HepG2 (cell line): Measurements from ENCODE around the gene TAMALIN. TPM values are rescaled to one million over a fixed set of nuclear protein-coding genes. Genes with fewer than 3 reads are reported as not detected.

ENCODE experiments used
- CHCHD3 ChIP-seq: sonication (generic); formaldehyde crosslinking; IDR thresholded peaks from 2 replicates; pipeline ENCODE4 v1.8.0; 2022; ENCODE audit warnings: mild to moderate bottlenecking, missing genetic modification reagents, moderate library complexity
- EZH2 ChIP-seq: conservative IDR thresholded peaks from 2 replicates; pipeline ENCODE4 v1.6.1; 2012; ENCODE audit warnings: mild to moderate bottlenecking, low read depth, low read length, moderate library complexity
- GATAD1 ChIP-seq: IDR thresholded peaks from 2 replicates; pipeline ENCODE4 v1.6.1; 2016; ENCODE audit warnings: missing genetic modification reagents, missing compliant biosample characterization
- NFIB ChIP-seq: sonication (generic); formaldehyde crosslinking; IDR thresholded peaks from 2 replicates; pipeline ENCODE4 v1.9.0; 2021; ENCODE audit warnings: missing genetic modification reagents, mild to moderate bottlenecking, borderline replicate concordance
- SP1 ChIP-seq, 2 experiments: fragments of 450-650 bp in 1 of 2; sonication (generic) in 1 of 2; formaldehyde crosslinking in 1 of 2; IDR thresholded peaks; 2 replicates each; pipeline versions ENCODE4 v1.4.0 to v1.6.1; 2016 to 2020; ENCODE audit warnings: missing genetic modification reagents in 1 of 2
- ZNF317 ChIP-seq: sonication (generic); formaldehyde crosslinking; IDR thresholded peaks from 2 replicates; pipeline ENCODE4 v1.5.0; 2020; ENCODE audit warnings: mild to moderate bottlenecking, missing genetic modification reagents
- ZNF652 ChIP-seq: IDR thresholded peaks from 2 replicates; pipeline ENCODE4 v1.6.1; 2016; ENCODE audit warnings: low read depth, borderline replicate concordance
- ZNF674 ChIP-seq: sonication (generic); formaldehyde crosslinking; IDR thresholded peaks from 2 replicates; pipeline ENCODE4 v1.5.0; 2020; ENCODE audit warnings: low read depth, mild to moderate bottlenecking, missing genetic modification reagents
- polyA plus RNA-seq, 8 experiments: library from polyadenylated mRNA; depleted of rRNA in 3 of 8; stranded (reverse) in 7 of 8; unstranded in 1 of 8; fragments of >200 nt; fragmentation: Illumina TruSeq in 4 of 8; extraction: Trizol in 4 of 8; gene quantifications; 2 replicates each; pipeline versions ENCODE4 v1.2.1 to v1.2.3, GENCODE V29; 2011 to 2016; ENCODE audit warnings: low read depth in 4 of 8, missing spikeins in 1 of 8, mixed read lengths in 1 of 8; ENCODE audit not compliant: insufficient read depth in 1 of 8
- total RNA-seq, 5 experiments: library from RNA; depleted of rRNA; stranded (reverse); fragments of >200 nt; fragmentation: Illumina TruSeq; extraction: Trizol; gene quantifications; 2 replicates each; pipeline ENCODE4 v1.2.3, GENCODE V29; 2016; ENCODE audit warnings: low read depth in 1 of 5
- TF ChIP-seq, protein P1 (sequence below): sonication (generic); formaldehyde crosslinking; IDR thresholded peaks from 2 replicates; pipeline ENCODE4 v1.5.1; 2020; ENCODE audit warnings: mild to moderate bottlenecking, missing genetic modification reagents, moderate library complexity
- TF ChIP-seq, protein P2 (sequence below): sonication (generic); formaldehyde crosslinking; IDR thresholded peaks from 2 replicates; pipeline ENCODE4 v1.4.0; 2020; ENCODE audit warnings: missing genetic modification reagents
- TF ChIP-seq, protein P3 (sequence below), 2 experiments: sonication (generic) in 1 of 2; formaldehyde crosslinking in 1 of 2; IDR thresholded peaks; 2 replicates each; pipeline versions ENCODE4 v1.4.0 to v1.6.1; 2016 to 2020; ENCODE audit warnings: borderline replicate concordance in 1 of 2, low read depth in 1 of 2, mild to moderate bottlenecking in 1 of 2, missing genetic modification reagents in 1 of 2
- TF ChIP-seq, protein P4 (sequence below): sonication (generic); formaldehyde crosslinking; IDR thresholded peaks from 2 replicates; pipeline ENCODE4 v1.5.0; 2020; ENCODE audit warnings: mild to moderate bottlenecking, missing genetic modification reagents, moderate library complexity

The TAMALIN gene
- total and polyA plus RNA-seq, 2 of the 13 experiments (the other 11 are each of a cell fraction or from before 2014, with no cell fraction given): 2.9 to 10.9 TPM

DNA sequence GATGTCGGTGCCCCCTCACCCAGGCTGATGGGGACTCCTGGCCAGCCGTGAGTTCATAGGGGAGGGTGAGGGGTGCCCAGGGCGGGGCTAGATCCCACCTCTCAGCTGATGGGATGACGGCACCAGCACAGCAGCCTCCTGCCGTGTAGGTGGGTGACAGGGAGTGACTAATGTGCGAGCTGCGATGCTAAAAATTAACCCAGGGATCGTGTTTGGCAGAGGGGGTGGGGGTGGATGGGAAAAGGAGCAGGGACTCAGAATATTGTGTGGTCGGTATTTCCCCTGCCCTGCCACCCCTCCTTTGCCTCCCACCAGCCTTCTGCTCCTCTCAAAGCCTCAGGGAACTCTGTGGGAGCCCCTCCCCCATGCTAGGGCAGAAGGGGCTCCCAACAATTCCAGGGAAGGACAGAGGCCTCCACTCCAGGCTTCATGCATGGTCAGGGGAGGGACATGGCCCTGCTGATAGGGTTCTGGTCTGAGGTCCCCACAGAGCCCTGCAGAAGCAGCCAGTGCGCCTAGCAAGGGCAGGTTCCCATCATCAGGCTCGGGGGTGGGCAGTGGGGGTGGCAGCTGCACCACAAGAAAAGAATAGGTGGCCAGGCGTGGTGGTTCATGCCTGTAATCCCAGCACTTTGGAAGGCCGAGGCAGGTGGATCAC, 12.5 kb downstream of the TAMALIN start (continued):
- no peak for TF ChIP-seq SP1 (IDR thresholded peaks at IDR 0.05)
- TF ChIP-seq SP1 (CRISPR knock-in tag; IDR thresholded peaks at IDR 0.05): no peak
- TF ChIP-seq, protein P1, sequence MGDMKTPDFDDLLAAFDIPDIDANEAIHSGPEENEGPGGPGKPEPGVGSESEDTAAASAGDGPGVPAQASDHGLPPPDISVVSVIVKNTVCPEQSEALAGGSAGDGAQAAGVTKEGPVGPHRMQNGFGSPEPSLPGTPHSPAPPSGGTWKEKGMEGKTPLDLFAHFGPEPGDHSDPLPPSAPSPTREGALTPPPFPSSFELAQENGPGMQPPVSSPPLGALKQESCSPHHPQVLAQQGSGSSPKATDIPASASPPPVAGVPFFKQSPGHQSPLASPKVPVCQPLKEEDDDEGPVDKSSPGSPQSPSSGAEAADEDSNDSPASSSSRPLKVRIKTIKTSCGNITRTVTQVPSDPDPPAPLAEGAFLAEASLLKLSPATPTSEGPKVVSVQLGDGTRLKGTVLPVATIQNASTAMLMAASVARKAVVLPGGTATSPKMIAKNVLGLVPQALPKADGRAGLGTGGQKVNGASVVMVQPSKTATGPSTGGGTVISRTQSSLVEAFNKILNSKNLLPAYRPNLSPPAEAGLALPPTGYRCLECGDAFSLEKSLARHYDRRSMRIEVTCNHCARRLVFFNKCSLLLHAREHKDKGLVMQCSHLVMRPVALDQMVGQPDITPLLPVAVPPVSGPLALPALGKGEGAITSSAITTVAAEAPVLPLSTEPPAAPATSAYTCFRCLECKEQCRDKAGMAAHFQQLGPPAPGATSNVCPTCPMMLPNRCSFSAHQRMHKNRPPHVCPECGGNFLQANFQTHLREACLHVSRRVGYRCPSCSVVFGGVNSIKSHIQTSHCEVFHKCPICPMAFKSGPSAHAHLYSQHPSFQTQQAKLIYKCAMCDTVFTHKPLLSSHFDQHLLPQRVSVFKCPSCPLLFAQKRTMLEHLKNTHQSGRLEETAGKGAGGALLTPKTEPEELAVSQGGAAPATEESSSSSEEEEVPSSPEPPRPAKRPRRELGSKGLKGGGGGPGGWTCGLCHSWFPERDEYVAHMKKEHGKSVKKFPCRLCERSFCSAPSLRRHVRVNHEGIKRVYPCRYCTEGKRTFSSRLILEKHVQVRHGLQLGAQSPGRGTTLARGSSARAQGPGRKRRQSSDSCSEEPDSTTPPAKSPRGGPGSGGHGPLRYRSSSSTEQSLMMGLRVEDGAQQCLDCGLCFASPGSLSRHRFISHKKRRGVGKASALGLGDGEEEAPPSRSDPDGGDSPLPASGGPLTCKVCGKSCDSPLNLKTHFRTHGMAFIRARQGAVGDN (CRISPR knock-in tag): peak; percentile 43
- TF ChIP-seq, protein P2, sequence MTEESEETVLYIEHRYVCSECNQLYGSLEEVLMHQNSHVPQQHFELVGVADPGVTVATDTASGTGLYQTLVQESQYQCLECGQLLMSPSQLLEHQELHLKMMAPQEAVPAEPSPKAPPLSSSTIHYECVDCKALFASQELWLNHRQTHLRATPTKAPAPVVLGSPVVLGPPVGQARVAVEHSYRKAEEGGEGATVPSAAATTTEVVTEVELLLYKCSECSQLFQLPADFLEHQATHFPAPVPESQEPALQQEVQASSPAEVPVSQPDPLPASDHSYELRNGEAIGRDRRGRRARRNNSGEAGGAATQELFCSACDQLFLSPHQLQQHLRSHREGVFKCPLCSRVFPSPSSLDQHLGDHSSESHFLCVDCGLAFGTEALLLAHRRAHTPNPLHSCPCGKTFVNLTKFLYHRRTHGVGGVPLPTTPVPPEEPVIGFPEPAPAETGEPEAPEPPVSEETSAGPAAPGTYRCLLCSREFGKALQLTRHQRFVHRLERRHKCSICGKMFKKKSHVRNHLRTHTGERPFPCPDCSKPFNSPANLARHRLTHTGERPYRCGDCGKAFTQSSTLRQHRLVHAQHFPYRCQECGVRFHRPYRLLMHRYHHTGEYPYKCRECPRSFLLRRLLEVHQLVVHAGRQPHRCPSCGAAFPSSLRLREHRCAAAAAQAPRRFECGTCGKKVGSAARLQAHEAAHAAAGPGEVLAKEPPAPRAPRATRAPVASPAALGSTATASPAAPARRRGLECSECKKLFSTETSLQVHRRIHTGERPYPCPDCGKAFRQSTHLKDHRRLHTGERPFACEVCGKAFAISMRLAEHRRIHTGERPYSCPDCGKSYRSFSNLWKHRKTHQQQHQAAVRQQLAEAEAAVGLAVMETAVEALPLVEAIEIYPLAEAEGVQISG: no peak
- no peak for TF ChIP-seq ZNF317
- no peak for TF ChIP-seq CHCHD3 (CRISPR knock-in tag)
- TF ChIP-seq, protein P3, sequence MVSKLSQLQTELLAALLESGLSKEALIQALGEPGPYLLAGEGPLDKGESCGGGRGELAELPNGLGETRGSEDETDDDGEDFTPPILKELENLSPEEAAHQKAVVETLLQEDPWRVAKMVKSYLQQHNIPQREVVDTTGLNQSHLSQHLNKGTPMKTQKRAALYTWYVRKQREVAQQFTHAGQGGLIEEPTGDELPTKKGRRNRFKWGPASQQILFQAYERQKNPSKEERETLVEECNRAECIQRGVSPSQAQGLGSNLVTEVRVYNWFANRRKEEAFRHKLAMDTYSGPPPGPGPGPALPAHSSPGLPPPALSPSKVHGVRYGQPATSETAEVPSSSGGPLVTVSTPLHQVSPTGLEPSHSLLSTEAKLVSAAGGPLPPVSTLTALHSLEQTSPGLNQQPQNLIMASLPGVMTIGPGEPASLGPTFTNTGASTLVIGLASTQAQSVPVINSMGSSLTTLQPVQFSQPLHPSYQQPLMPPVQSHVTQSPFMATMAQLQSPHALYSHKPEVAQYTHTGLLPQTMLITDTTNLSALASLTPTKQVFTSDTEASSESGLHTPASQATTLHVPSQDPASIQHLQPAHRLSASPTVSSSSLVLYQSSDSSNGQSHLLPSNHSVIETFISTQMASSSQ (IDR thresholded peaks at IDR 0.05; ENCODE audit: low read depth): no peak
- TF ChIP-seq, protein P3 (CRISPR knock-in tag; IDR thresholded peaks at IDR 0.05; ENCODE audit: borderline replicate concordance): no peak; the same call in 1 of the 2 replicates
- TF ChIP-seq ZNF674: no peak
- no peak for TF ChIP-seq GATAD1 (CRISPR knock-in tag)
- no peak for TF ChIP-seq ZNF652 (CRISPR knock-in tag)
- TF ChIP-seq, protein P4, sequence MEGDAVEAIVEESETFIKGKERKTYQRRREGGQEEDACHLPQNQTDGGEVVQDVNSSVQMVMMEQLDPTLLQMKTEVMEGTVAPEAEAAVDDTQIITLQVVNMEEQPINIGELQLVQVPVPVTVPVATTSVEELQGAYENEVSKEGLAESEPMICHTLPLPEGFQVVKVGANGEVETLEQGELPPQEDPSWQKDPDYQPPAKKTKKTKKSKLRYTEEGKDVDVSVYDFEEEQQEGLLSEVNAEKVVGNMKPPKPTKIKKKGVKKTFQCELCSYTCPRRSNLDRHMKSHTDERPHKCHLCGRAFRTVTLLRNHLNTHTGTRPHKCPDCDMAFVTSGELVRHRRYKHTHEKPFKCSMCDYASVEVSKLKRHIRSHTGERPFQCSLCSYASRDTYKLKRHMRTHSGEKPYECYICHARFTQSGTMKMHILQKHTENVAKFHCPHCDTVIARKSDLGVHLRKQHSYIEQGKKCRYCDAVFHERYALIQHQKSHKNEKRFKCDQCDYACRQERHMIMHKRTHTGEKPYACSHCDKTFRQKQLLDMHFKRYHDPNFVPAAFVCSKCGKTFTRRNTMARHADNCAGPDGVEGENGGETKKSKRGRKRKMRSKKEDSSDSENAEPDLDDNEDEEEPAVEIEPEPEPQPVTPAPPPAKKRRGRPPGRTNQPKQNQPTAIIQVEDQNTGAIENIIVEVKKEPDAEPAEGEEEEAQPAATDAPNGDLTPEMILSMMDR (CRISPR knock-in tag): 0 out of 2 replicates have a peak, but pooled peaks have one; percentile 3
- no peak for TF ChIP-seq NFIB
- TF ChIP-seq EZH2: no peak
